Uterus (tissue), 4 donors: ENCODE data around the gene IL15RA. TPM values are rescaled to one million over a fixed set of nuclear protein-coding genes. Genes with fewer than 3 reads are reported as not detected.
A peak's percentile ranks its signal among the peaks of the same experiment; 100 is the strongest.
"Not testable (repeated sequence)": the region's sequence is repeated elsewhere in the genome, so short reads cannot be mapped to it uniquely, and the experiment has no call there.

Source experiments
- DNase-seq, 2 donors: peaks; one replicate each; pipeline ENCODE4 v3.0.0-alpha.2; 2019 to 2020
- H3K27ac ChIP-seq, 2 donors: fragments of 200-600 bp; sonication (generic); 1 replicate in 1 of 2; 2 replicates in 1 of 2; pipeline ENCODE4 v1.5.1; 2016 to 2018
- H3K27me3 ChIP-seq, 2 donors: fragments of 200-600 bp; sonication (generic); one replicate each; pipeline ENCODE4 v1.5.1; 2018 to 2019; ENCODE audit warnings: control low read depth in 1 of 2
- H3K36me3 ChIP-seq, 2 donors: fragments of 200-600 bp; sonication (generic); one replicate each; pipeline ENCODE4 v1.5.1; 2019; ENCODE audit warnings: control low read depth in 1 of 2
- H3K4me1 ChIP-seq, 2 donors: fragments of 200-600 bp; sonication (generic); one replicate each; pipeline ENCODE4 v1.5.1; 2018 to 2019; ENCODE audit warnings: control low read depth in 1 of 2
- H3K4me3 ChIP-seq, 2 donors: fragments of 200-600 bp; sonication (generic); 1 replicate in 1 of 2; 2 replicates in 1 of 2; pipeline ENCODE4 v1.5.1; 2018 to 2019; ENCODE audit warnings: mild to moderate bottlenecking in 1 of 2
- H3K9me3 ChIP-seq, 2 donors: fragments of 200-600 bp; sonication (generic); one replicate each; pipeline ENCODE4 v1.5.1; 2019; ENCODE audit warnings: control low read depth in 1 of 2
- POLR2A ChIP-seq, 2 donors: fragments of 450-650 bp; IDR thresholded peaks; one replicate each; pipeline ENCODE4 v1.6.1; 2016; ENCODE audit warnings: antibody characterized with exemption in 2 of 2, mild to moderate bottlenecking in 1 of 2, moderate library complexity in 1 of 2
- intact Hi-C: fragments of 100-400 bp; cut with DNase I; formaldehyde crosslinking; loops from one replicate; pipeline ENCODE4 v1.15.1; 2023; ENCODE audit warnings: low total_unique reads
- total RNA-seq, 4 donors: library from RNA; depleted of rRNA in 3 of 4; stranded (reverse); fragments of >200 nt in 3 of 4; gene quantifications; one replicate each; pipeline versions ENCODE4 v1.1.0 to v1.2.4, GENCODE V29; 2014 to 2023
- TF ChIP-seq, protein P1 (sequence below), 4 experiments: fragments of 200-600 bp in 2 of 4; fragments of 450-650 bp in 2 of 4; sonication (generic) in 2 of 4; IDR thresholded peaks; one replicate each; pipeline ENCODE4 v1.5.1; 2016 to 2019; ENCODE audit warnings: antibody characterized with exemption in 4 of 4, mild to moderate bottlenecking in 2 of 4, moderate library complexity in 1 of 4
- donor health status: DM: yes; HTN: yes; CAD: no.

IL15RA gene
- total RNA-seq, 4 donors from 2014 or later: 1.6 to 42.5 (median 31.9) TPM

DNA sequence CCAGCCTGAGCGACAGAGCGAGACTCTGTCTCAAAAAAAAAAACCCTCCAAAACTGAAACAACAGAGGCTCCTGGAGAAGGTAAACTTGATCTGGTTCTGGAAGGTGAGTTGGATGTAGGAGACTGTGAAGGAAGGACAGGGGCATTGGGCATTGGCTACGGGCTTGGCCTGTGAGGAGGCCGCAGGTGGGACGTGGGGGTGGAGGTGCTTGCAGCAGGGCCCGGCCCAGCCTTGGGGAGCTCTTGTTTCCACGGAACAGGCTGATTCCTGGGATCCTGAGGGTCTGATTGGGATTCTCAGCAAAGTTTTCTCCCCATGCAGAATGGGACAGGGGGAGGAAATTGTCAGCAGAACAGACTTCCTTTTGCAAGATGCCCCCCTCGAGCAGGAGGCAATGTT, 30.6 kb downstream of the IL15RA start:
- TF ChIP-seq, protein P1, sequence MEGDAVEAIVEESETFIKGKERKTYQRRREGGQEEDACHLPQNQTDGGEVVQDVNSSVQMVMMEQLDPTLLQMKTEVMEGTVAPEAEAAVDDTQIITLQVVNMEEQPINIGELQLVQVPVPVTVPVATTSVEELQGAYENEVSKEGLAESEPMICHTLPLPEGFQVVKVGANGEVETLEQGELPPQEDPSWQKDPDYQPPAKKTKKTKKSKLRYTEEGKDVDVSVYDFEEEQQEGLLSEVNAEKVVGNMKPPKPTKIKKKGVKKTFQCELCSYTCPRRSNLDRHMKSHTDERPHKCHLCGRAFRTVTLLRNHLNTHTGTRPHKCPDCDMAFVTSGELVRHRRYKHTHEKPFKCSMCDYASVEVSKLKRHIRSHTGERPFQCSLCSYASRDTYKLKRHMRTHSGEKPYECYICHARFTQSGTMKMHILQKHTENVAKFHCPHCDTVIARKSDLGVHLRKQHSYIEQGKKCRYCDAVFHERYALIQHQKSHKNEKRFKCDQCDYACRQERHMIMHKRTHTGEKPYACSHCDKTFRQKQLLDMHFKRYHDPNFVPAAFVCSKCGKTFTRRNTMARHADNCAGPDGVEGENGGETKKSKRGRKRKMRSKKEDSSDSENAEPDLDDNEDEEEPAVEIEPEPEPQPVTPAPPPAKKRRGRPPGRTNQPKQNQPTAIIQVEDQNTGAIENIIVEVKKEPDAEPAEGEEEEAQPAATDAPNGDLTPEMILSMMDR (IDR thresholded peaks at IDR 0.05): no peak
- no peak for TF ChIP-seq POLR2A (IDR thresholded peaks at IDR 0.05)
- no peaks in the 10 kb centered on the region for H3K36me3 ChIP-seq
- no peaks in the 10 kb centered on the region for H3K9me3 ChIP-seq
- DNase-seq: no peak
- peaks cover 6 to 19% of the 10 kb centered on the region in 2 donors for H3K4me1 ChIP-seq
- no peaks in the 10 kb centered on the region for H3K27me3 ChIP-seq
- intact Hi-C loops: no loop called here
- H3K4me3 ChIP-seq: no peak overlapping the region
- peak overlapping the region; percentile 96 to 98 for H3K27ac ChIP-seq

DNA sequence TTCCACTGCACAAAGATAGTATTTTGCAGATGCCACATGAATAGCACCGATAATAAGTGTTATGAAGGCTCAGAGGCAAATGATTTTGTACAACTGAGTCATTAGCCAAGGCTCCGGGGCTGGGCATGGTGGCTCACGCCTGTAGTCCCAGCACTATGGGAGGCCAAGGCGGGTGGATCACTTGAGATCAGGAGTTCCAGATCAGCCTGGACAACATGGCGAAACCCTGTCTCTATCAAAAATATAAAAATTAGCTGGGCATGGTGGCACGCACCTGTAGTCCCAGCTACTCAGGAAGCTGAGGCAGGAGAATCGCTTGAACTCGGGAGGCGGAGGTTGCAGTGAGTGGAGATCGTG, 30.9 kb downstream of the IL15RA start:
- H3K27me3 ChIP-seq, intact Hi-C loops, H3K36me3 ChIP-seq, H3K9me3 ChIP-seq, DNase-seq, H3K4me3 ChIP-seq: not testable (repeated sequence)
- peak overlapping the region; percentile 96 to 98 for H3K27ac ChIP-seq
- peaks cover 6 to 19% of the 10 kb centered on the region in 2 donors for H3K4me1 ChIP-seq

DNA sequence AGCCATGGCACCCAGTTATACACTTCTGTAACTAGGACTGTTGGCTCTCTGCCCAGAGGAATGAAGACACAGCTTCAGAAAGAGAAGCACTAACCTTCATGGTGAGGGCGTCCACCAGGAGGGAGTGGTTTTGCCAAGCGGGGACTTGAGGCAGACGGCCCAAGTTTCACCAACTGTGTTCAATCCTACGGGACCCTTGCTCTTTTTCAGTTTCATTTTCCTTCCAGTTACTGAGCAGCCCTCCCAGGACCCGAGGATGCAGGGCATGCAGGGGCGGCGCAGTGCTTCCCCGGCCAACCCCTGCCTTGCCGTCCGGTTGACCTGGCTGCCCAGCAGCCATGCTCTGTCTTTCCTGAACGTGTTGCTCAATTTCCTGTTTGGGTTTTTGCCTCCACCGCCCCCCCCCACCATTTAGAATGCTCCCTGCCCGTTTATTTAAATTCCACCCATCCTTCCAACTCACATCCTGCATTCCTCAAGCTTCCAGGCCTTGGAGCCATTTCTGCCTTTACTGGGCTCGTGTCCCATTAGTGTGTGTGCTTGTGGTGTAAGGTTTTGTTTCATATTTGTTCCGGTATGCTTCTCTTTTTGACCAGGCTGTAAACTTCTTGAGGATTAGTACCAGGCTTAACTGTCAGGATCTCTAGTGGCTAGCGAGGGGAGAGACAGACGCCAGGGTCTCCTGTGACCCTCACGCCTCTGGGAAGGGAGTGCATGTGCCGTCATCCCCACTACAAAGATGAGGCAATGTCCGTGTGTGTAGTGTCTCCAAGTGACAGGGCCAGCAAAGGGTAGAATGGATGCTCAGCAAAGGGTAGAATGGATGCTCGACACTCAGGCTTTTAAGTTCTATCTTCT, 31.6 kb downstream of the IL15RA start:
- Histone ChIP-seq H3K4me3 (peak overlapping the region; percentile 7 to 29), H3K4me1 (peaks cover 6 to 19% of the 10 kb centered on the region in 2 donors), H3K27me3 (no peaks in the 10 kb centered on the region), H3K36me3 (no peaks in the 10 kb centered on the region), H3K9me3 (no peaks in the 10 kb centered on the region), H3K27ac (peak overlapping the region; percentile 96 to 98)
- intact Hi-C loops: no loop called here
- peak; percentile 81 to 86 for DNase-seq
- TF ChIP-seq POLR2A (IDR thresholded peaks at IDR 0.05): peak in 1 of 2 donors; percentile 31
- TF ChIP-seq, protein P1 (IDR thresholded peaks at IDR 0.05): no peak

DNA sequence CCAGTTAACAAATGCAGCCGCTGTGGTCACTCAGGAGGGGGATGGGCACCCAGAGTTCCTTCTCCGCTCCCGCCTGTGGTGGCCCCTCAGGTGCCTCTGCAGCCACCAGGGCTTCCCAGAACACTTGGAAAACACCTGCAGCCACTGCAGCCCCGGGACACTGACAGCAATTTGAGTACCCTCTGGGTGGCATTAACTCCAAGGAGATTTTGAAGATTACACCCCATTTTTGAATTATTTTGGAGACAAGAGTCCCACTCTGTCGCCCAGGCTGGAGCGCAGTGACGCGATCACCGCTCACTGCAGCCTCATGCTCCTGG, 32.2 kb downstream of the IL15RA start:
- Histone ChIP-seq H3K9me3 (no peaks in the 10 kb centered on the region), H3K27ac (peak overlapping the region; percentile 96 to 98), H3K36me3 (no peaks in the 10 kb centered on the region), H3K4me3 (peak overlapping the region; percentile 7 to 29), H3K27me3 (no peaks in the 10 kb centered on the region), H3K4me1 (peaks cover 6 to 19% of the 10 kb centered on the region in 2 donors)
- intact Hi-C loops: no loop called here
- peak; percentile 39 to 50 for DNase-seq
- TF ChIP-seq POLR2A (IDR thresholded peaks at IDR 0.05): no peak
- TF ChIP-seq, protein P1 (IDR thresholded peaks at IDR 0.05): no peak

DNA sequence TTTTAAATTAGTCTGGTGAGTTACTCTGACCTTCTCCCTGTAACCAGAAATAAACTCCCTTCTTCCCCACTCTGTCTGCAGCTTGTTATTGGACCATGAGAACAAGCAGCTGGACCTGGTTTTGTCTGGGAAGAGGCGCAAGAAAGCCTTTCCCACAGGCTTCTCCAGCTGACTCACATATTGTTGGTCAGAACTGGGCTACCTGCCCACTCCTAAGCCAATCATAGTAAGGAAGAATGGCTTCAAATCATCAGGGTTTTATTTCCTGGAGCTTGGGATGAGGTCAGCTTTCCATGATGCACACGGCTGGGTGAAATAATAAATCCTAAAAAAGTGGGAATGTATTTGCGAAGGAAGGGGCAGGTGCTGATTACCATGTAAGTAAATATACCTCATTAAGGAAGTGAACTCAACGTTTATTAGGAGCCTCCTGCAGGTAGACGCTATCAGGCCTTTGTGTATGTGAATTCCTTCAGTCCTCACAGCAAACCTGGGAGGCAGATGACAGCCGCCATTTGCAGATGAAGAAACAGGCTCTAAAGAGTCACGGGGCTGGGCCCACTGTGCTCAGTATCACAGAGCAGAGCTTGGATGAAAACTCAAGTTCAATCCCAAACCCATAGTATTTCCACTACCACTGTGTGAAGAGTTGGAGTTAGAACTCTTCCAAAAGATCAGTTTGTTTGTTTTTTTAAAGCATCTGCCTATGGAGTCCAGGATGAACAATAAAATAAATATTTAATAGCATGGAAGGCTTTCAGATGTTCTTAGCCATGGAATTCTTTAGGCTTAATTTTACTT, 32.8 kb downstream of the IL15RA start:
- Histone ChIP-seq H3K27ac (peak overlapping the region; percentile 96 to 98), H3K4me1 (peaks cover 6 to 19% of the 10 kb centered on the region in 2 donors), H3K27me3 (no peaks in the 10 kb centered on the region), H3K36me3 (no peaks in the 10 kb centered on the region), H3K9me3 (no peaks in the 10 kb centered on the region), H3K4me3 (peak overlapping the region in 1 of 2 donors; percentile 29)
- intact Hi-C loops: loop anchor here (5.0 kb wide), 1 partner anchor 203 kb away; no protein-coding TSS in a partner anchor
- peak; percentile 91 to 98 for DNase-seq
- TF ChIP-seq, protein P1 (IDR thresholded peaks at IDR 0.05): no peak
- peak; percentile 42 for TF ChIP-seq POLR2A (IDR thresholded peaks at IDR 0.05)
